Adrenal gland (tissue), 19 donors: ENCODE measurements around the gene RPS27. TPM values are rescaled to one million over a fixed set of nuclear protein-coding genes. Genes with fewer than 3 reads are reported as not detected.

ENCODE experiments used
- DNase-seq, 7 donors: peaks; one replicate each; pipeline ENCODE4 v3.0.0-alpha.2; 2019 to 2020
- H3K27ac ChIP-seq, 5 donors: fragments of 200-600 bp; sonication (generic) in 4 of 5; 1 replicate in 3 of 5; 2 replicates in 2 of 5; pipeline versions ENCODE4 v1.5.1 to v1.8.0; 2016 to 2020; ENCODE audit warnings: mild to moderate bottlenecking in 1 of 5
- H3K27me3 ChIP-seq: fragments of 200-600 bp; 2 replicates; pipeline ENCODE4 v1.8.0; 2021
- H3K36me3 ChIP-seq, 2 donors: fragments of 200-600 bp; replicated peaks in 1 of 2; 1 replicate in 1 of 2; 2 replicates in 1 of 2; pipeline versions ENCODE4 v1.5.1 to v1.8.0; 2018 to 2022
- H3K4me1 ChIP-seq, 2 donors: fragments of 200-600 bp; replicated peaks in 1 of 2; 1 replicate in 1 of 2; 2 replicates in 1 of 2; pipeline versions ENCODE4 v1.5.1 to v1.8.0; 2018 to 2021
- H3K4me3 ChIP-seq, 4 donors: fragments of 200-600 bp; sonication (generic) in 3 of 4; one replicate each; pipeline ENCODE4 v1.5.1; 2016 to 2018
- H3K9me3 ChIP-seq, 3 donors: fragments of 200-600 bp; sonication (generic) in 1 of 3; replicated peaks in 1 of 3; 1 replicate in 2 of 3; 2 replicates in 1 of 3; pipeline versions ENCODE4 v1.5.1 to v1.8.0; 2016 to 2021
- CTCF ChIP-seq, 6 experiments: fragments of 450-650 bp in 4 of 6; fragments of 200-600 bp in 2 of 6; sonication (generic) in 1 of 6; IDR thresholded peaks; 1 replicate in 5 of 6; 2 replicates in 1 of 6; pipeline versions ENCODE4 v1.5.1 to v1.8.0; 2016 to 2021; ENCODE audit warnings: antibody characterized with exemption in 6 of 6, mild to moderate bottlenecking in 2 of 6, moderate library complexity in 1 of 6
- POLR2A ChIP-seq, 2 donors: fragments of 450-650 bp; IDR thresholded peaks; one replicate each; pipeline ENCODE4 v1.6.1; 2017; ENCODE audit warnings: antibody characterized with exemption in 2 of 2, mild to moderate bottlenecking in 2 of 2, moderate library complexity in 1 of 2
- WGBS, 4 donors: extraction: QIAGEN DNeasy Blood & Tissue Kit in 2 of 4; methylation state at CpG; one replicate each; pipeline versions ENCODE4 v1.1.5 to v1.1.7; 2013 to 2017; 5-methylcytosine and 5-hydroxymethylcytosine counted together
- intact Hi-C, 2 donors: fragments of 100-400 bp; cut with DNase I; formaldehyde crosslinking; loops; one replicate each; pipeline versions ENCODE4 v1.14.1 to v1.15.0; 2022 to 2023
- long read RNA-seq, 10 donors: library from polyadenylated mRNA in 3 of 10; unstranded in 2 of 10; stranded (forward) in 1 of 10; transcript quantifications; one replicate each; pipeline ENCODE4 v2.0.0 and lab custom pipeline, GENCODE V29; 2021 to 2026
- polyA plus RNA-seq, 3 donors: library from polyadenylated mRNA; stranded (reverse); fragments of 200-250 nt in 2 of 3; fragments of 350-450 nt in 1 of 3; fragmentation: Illumina TruSeq in 1 of 3; extraction: RNeasy Lipid Tissue Mini Kit (QIAGEN cat#74804) in 1 of 3; gene quantifications; one replicate each; pipeline ENCODE4 v1.2.3, GENCODE V29; 2013 to 2014
- total RNA-seq, 9 donors: library from RNA; depleted of rRNA in 4 of 9; stranded (reverse); fragments of >200 nt in 4 of 9; fragments of 120-200 nt in 1 of 9; fragmentation: NEBNext Ultra II Directional in 1 of 9; extraction: Animal tissue kit (Norgen Biotek cat#: 25700) in 1 of 9; gene quantifications; one replicate each; pipeline versions ENCODE4 v1.1.0 to v1.2.4, GENCODE V29; 2013 to 2023
- donor health status: healthy with polysubstance abuse.
- donor health status: Bipolar disorder and iron deficiency.
- donor health status: DM: yes; HTN: yes; CAD: no.
- donor health status: DM: no; HTN: no; CAD: no.
- donor health status: DM: no; HTN: no; CAD: no.
- donor health status: DM: yes; HTN: yes; CAD: no.

RPS27 gene
- total RNA-seq (1,000 to 10,000 TPM in 8 of 9 donors, 100 to 1,000 TPM in 1; 943 to 3,069 (median 1,594) TPM), polyA plus RNA-seq (1,000 to 10,000 TPM; 3,330 to 6,436 (median 4,487) TPM)
- long read RNA-seq, donor 1, transcript RPS27-204 (4 exons, 573 nt), result minor isoform, 21 of 142 reads
- long read RNA-seq, donor 1, transcript RPS27-201 (4 exons, 359 nt), result major isoform, 109 of 142 reads
- long read RNA-seq, donor 1, partial matches to known transcripts, result 5 of 142 reads
- long read RNA-seq, donor 1, other reads (novel, unspliced or antisense), result 0 of 142 reads
- long read RNA-seq, donor 2, transcript RPS27-201 (4 exons, 359 nt), result major isoform, 72 of 96 reads
- long read RNA-seq, donor 2, transcript RPS27-204 (4 exons, 573 nt), result minor isoform, 10 of 96 reads
- long read RNA-seq, donor 2, partial matches to known transcripts, result 6 of 96 reads
- long read RNA-seq, donor 2, other reads (novel, unspliced or antisense), result 0 of 96 reads
- long read RNA-seq, donor 3, transcript RPS27-204 (4 exons, 573 nt), result minor isoform, 11 of 116 reads
- long read RNA-seq, donor 3, transcript RPS27-203 (3 exons, 496 nt), result minor isoform, 7 of 116 reads
- long read RNA-seq, donor 3, transcript RPS27-201 (4 exons, 359 nt), result major isoform, 86 of 116 reads
- long read RNA-seq, donor 3, partial matches to known transcripts, result 6 of 116 reads
- long read RNA-seq, donor 3, other reads (novel, unspliced or antisense), result 0 of 116 reads
- long read RNA-seq, donor 4, transcript RPS27-205 (5 exons, 467 nt), result minor isoform, 15 of 872 reads
- long read RNA-seq, donor 4, transcript RPS27-204 (4 exons, 573 nt), result minor isoform, 12 of 872 reads
- long read RNA-seq, donor 4, transcript RPS27-201 (4 exons, 359 nt), result major isoform, 842 of 872 reads
- long read RNA-seq, donor 4, partial matches to known transcripts, result 0 of 872 reads
- long read RNA-seq, donor 4, other reads (novel, unspliced or antisense), result 3 of 872 reads
- long read RNA-seq, donor 5, transcript RPS27-201 (4 exons, 359 nt), result major isoform, 755 of 796 reads
- long read RNA-seq, donor 5, transcript RPS27-205 (5 exons, 467 nt), result minor isoform, 9 of 796 reads
- long read RNA-seq, donor 5, transcript RPS27-204 (4 exons, 573 nt), result minor isoform, 26 of 796 reads
- long read RNA-seq, donor 5, partial matches to known transcripts, result 2 of 796 reads
- long read RNA-seq, donor 5, other reads (novel, unspliced or antisense), result 1 of 796 reads
- long read RNA-seq, donor 6, transcript RPS27-204 (4 exons, 573 nt), result minor isoform, 29 of 1,153 reads
- long read RNA-seq, donor 6, transcript RPS27-201 (4 exons, 359 nt), result major isoform, 1,102 of 1,153 reads
- long read RNA-seq, donor 6, transcript RPS27-205 (5 exons, 467 nt), result minor isoform, 13 of 1,153 reads
- long read RNA-seq, donor 6, partial matches to known transcripts, result 1 of 1,153 reads
- long read RNA-seq, donor 6, other reads (novel, unspliced or antisense), result 4 of 1,153 reads
- long read RNA-seq, donor 7, transcript RPS27-201 (4 exons, 359 nt), result major isoform, 76 of 91 reads
- long read RNA-seq, donor 7, transcript RPS27-204 (4 exons, 573 nt), result minor isoform, 6 of 91 reads
- long read RNA-seq, donor 7, partial matches to known transcripts, result 0 of 91 reads
- long read RNA-seq, donor 7, other reads (novel, unspliced or antisense), result 0 of 91 reads
- long read RNA-seq, donor 8, transcript RPS27-201 (4 exons, 359 nt), result major isoform, 99 of 156 reads
- long read RNA-seq, donor 8, transcript RPS27-203 (3 exons, 496 nt), result minor isoform, 18 of 156 reads
- long read RNA-seq, donor 8, transcript RPS27-204 (4 exons, 573 nt), result minor isoform, 19 of 156 reads
- long read RNA-seq, donor 8, partial matches to known transcripts, result 13 of 156 reads
- long read RNA-seq, donor 8, other reads (novel, unspliced or antisense), result 0 of 156 reads
- long read RNA-seq, donor 9, transcript RPS27-203 (3 exons, 496 nt), result minor isoform, 15 of 142 reads
- long read RNA-seq, donor 9, transcript RPS27-201 (4 exons, 359 nt), result major isoform, 83 of 142 reads
- long read RNA-seq, donor 9, transcript RPS27-205 (5 exons, 467 nt), result minor isoform, 7 of 142 reads
- long read RNA-seq, donor 9, transcript RPS27-204 (4 exons, 573 nt), result minor isoform, 14 of 142 reads
- long read RNA-seq, donor 9, partial matches to known transcripts, result 19 of 142 reads
- long read RNA-seq, donor 9, other reads (novel, unspliced or antisense), result 0 of 142 reads
- long read RNA-seq, donor 10, transcript RPS27-204 (4 exons, 573 nt), result minor isoform, 6 of 64 reads
- long read RNA-seq, donor 10, transcript RPS27-201 (4 exons, 359 nt), result major isoform, 38 of 64 reads
- long read RNA-seq, donor 10, transcript RPS27-203 (3 exons, 496 nt), result minor isoform, 5 of 64 reads
- long read RNA-seq, donor 10, partial matches to known transcripts, result 9 of 64 reads
- long read RNA-seq, donor 10, other reads (novel, unspliced or antisense), result 0 of 64 reads

- peaks cover 11 to 39% of the 10 kb centered on the region in 2 donors for H3K4me1 ChIP-seq
- DNase-seq, result peak; percentile 92 to 98 (median 95)
- H3K27me3 ChIP-seq, result no peaks in the 10 kb centered on the region
- 0 to 1% (median 0%) methylated on average over 32 to 36 of the region's 36 CpGs for WGBS, 4 donors
- peaks cover 0 to 40% of the 10 kb centered on the region in 2 donors for H3K36me3 ChIP-seq
- H3K9me3 ChIP-seq, result no peaks in the 10 kb centered on the region
- H3K27ac ChIP-seq, result peak within 1 kb of the TSS in 4 of 5 donors; percentile 84 to 98 (median 92)
- intact Hi-C loops, result no loop called here
- peak in 1 of 6 experiments; percentile 20 for TF ChIP-seq CTCF (IDR thresholded peaks at IDR 0.05)
- TF ChIP-seq POLR2A (IDR thresholded peaks at IDR 0.05), result peak; percentile 95 to 97
- peak within 1 kb of the TSS; percentile 25 to 87 (median 70) for H3K4me3 ChIP-seq
These were observed at the start of gene RPS27 for GRCh38 chr1:153990468-153991150. Gene RPS27, plus strand, starts transcription at chr1:153990762. Its CDS starts 35 bp downstream, at chr1:153990797.

DNA sequence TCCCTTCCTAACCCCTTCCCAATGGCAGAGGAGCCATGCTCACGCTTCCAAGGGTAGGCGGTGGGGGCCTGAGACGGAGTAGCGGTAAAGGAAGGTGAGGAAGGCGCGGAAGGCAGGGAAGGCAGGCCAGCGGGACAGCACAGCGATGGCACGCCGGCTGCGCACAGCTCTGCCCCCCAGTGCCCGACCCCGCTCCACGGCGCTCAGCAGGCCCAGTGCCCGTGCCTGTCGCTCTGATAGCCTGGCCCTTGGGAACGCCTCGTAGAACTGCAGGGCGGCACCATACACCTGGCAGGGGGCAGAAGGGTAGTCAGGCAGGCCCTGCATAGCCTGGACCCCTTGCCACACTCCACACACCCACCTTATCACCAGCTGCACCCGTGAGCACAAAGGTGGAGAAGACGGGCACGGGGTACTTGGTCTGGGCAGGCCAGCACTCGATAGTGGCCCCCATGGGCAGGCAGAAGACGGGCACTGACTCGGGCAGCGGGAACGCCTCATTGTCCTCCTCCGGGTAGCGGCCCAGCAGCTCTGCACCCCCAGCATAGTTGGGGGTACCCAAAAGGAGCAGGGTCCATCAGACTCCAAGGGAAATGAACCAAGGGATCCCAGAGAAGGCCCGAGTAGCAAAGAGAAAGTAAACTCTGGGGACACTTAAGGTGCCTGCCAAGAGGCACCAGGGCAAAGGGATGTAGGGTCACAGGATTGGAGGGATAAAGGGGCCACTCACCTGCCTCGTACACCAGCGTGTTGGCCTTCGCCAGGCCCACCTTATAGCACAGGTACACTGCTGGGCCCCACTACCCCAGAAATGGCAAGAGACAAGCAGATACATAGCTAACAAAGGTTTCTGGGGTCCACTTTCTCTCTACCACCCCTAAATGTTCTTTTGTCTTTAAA lies 48.5 kb upstream of the RPS27 start:
- Histone ChIP-seq H3K9me3 (no peaks in the 10 kb centered on the region), H3K27ac (no peak overlapping the region), H3K4me3 (no peak overlapping the region), H3K4me1 (peaks cover 0 to 7% of the 10 kb centered on the region in 2 donors), H3K36me3 (peaks cover 0 to 44% of the 10 kb centered on the region in 2 donors), H3K27me3 (no peaks in the 10 kb centered on the region)
- no peak for TF ChIP-seq CTCF (IDR thresholded peaks at IDR 0.05)
- TF ChIP-seq POLR2A (IDR thresholded peaks at IDR 0.05), result no peak
- no peak for DNase-seq
- intact Hi-C loops, result loop anchor here (10.0 kb wide), 1 partner anchor 147 kb away; no protein-coding TSS in a partner anchor
- WGBS, 4 donors, result 92 to 96% (median 95%) methylated on average over 26 to 34 of the region's 34 CpGs
